Measurements from ENCODE around the gene TSPAN8.
"Not testable (repeated sequence)": the region's sequence is repeated elsewhere in the genome, so short reads cannot be mapped to it uniquely, and the experiment has no call there.

Gene TSPAN8

DNA sequence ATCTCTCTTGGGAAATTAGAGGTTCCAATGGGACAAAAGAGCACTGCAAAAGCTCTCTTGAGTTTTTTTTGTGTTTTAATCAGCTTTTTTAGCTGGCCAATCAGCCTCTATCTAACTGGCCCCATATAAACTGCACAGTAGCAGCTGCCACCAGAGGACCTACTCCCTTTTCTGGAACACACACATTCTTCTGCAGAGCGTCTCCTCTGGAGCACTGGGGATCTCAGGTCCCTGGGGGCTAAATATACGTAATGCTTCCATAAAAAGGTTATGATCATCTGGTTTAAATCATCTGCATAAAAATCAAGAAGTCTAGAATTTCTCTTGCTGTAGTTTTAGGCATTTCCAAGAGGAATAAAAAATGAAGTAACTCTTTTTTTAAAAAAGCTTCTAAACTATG, 32.3 kb downstream of the TSPAN8 start:
- Histone ChIP-seq H2BK12ac (ENCODE audit: low read length) (no peak overlapping the region), H2BK5ac (ENCODE audit: low read depth, low read length, poor library complexity) (no peak overlapping the region), H3K27ac (ENCODE audit: low read depth, low read length) (no peak overlapping the region), H3K4ac (ENCODE audit: low read depth, low read length) (no peak overlapping the region), H2AK5ac (ENCODE audit: low read length) (no peak overlapping the region), H3K18ac (ENCODE audit: low read length) (no peak overlapping the region), H3K9ac (ENCODE audit: low read length) (no peak overlapping the region), H3K4me1 (ENCODE audit: control insufficient read depth in 1 of 2, insufficient read depth in 2 of 2, low read length in 2 of 2) (no peaks in the 10 kb centered on the region), H2AFZ (ENCODE audit: insufficient read depth, low read length, poor library complexity) (no peak overlapping the region), H3K9me3 (ENCODE audit: insufficient read depth, low read depth, low read length) (no peaks in the 10 kb centered on the region), H3K27me3 (ENCODE audit: insufficient read depth, low read length) (no peaks in the 10 kb centered on the region), H3K4me3 (ENCODE audit: low read depth, low read length) (no peak overlapping the region), H4K8ac (ENCODE audit: low read depth, low read length) (no peak overlapping the region), H3K79me1 (ENCODE audit: low read length) (no peaks in the 10 kb centered on the region), H2BK120ac (ENCODE audit: insufficient read depth, low read length, poor library complexity) (no peak overlapping the region), H4K91ac (ENCODE audit: low read depth, low read length) (no peak overlapping the region), H3K14ac (ENCODE audit: low read length) (no peak overlapping the region), H3K36me3 (ENCODE audit: control insufficient read depth in 1 of 2, insufficient read depth in 2 of 2, low read length in 2 of 2) (no peaks in the 10 kb centered on the region), H3K23ac (ENCODE audit: low read length) (no peak overlapping the region), H4K12ac (ENCODE audit: low read depth, low read length) (no peak overlapping the region), H3K4me2 (ENCODE audit: low read length) (no peak overlapping the region), H3K79me2 (ENCODE audit: control insufficient read depth, insufficient read depth, low read length, poor library complexity) (no peaks in the 10 kb centered on the region)
- DNase-seq: no peak
- no CpG with 5 or more reads among the region's 2 CpGs for WGBS (ENCODE audit: extremely low coverage, insufficient coverage, insufficient read length)

DNA sequence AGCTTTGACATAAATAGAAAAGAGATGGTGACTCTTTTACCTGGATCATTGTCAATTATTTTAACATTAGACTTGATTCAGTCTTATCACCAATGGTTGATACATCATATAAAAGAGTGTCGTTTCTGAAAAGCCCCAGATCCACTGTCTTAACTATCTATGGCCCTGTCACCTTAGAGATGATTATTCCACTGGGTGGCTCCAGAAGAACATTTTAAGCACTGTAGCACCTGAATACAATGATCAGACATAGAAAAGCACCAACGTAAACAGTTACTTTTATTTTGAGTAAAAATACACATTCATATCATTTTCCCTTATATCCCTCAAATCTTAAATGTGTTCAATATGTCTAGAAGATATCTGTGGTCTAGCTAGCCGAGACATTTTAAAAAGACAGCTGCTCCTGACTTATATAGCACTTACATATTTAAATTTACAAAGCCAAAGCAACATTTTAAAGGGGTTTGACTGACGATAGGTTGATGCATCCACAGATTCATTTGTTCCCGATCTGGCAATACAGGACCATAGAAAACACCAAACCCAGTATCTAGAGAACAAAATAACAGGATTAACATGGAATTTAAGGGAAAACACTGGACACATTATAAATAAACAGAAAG, 32.9 kb downstream of the TSPAN8 start:
- H3K79me1 ChIP-seq (ENCODE audit: low read length): no peaks in the 10 kb centered on the region
- no peak overlapping the region for H2BK5ac ChIP-seq (ENCODE audit: low read depth, low read length, poor library complexity)
- DNase-seq: no peak
- no peak overlapping the region for H3K18ac ChIP-seq (ENCODE audit: low read length)
- no peak overlapping the region for H3K4me3 ChIP-seq (ENCODE audit: low read depth, low read length)
- WGBS (ENCODE audit: extremely low coverage, insufficient coverage, insufficient read length): no CpG with 5 or more reads among the region's 5 CpGs
- H3K36me3 ChIP-seq (ENCODE audit: control insufficient read depth in 1 of 2, insufficient read depth in 2 of 2, low read length in 2 of 2): no peaks in the 10 kb centered on the region
- H3K4ac ChIP-seq (ENCODE audit: low read depth, low read length): no peak overlapping the region
- H3K4me1 ChIP-seq (ENCODE audit: control insufficient read depth in 1 of 2, insufficient read depth in 2 of 2, low read length in 2 of 2): no peaks in the 10 kb centered on the region
- H2AFZ ChIP-seq (ENCODE audit: insufficient read depth, low read length, poor library complexity): no peak overlapping the region
- H3K9me3 ChIP-seq (ENCODE audit: insufficient read depth, low read depth, low read length): no peaks in the 10 kb centered on the region
- H3K9ac ChIP-seq (ENCODE audit: low read length): no peak overlapping the region
- no peak overlapping the region for H3K23ac ChIP-seq (ENCODE audit: low read length)
- no peak overlapping the region for H3K14ac ChIP-seq (ENCODE audit: low read length)
- H4K8ac ChIP-seq (ENCODE audit: low read depth, low read length): no peak overlapping the region
- H2BK12ac ChIP-seq (ENCODE audit: low read length): no peak overlapping the region
- H3K4me2 ChIP-seq (ENCODE audit: low read length): no peak overlapping the region
- no peaks in the 10 kb centered on the region for H3K27me3 ChIP-seq (ENCODE audit: insufficient read depth, low read length)
- H2AK5ac ChIP-seq (ENCODE audit: low read length): no peak overlapping the region
- H4K91ac ChIP-seq (ENCODE audit: low read depth, low read length): no peak overlapping the region
- H2BK120ac ChIP-seq (ENCODE audit: insufficient read depth, low read length, poor library complexity): no peak overlapping the region
- no peak overlapping the region for H3K27ac ChIP-seq (ENCODE audit: low read depth, low read length)
- H4K12ac ChIP-seq (ENCODE audit: low read depth, low read length): no peak overlapping the region
- H3K79me2 ChIP-seq (ENCODE audit: control insufficient read depth, insufficient read depth, low read length, poor library complexity): no peaks in the 10 kb centered on the region

DNA sequence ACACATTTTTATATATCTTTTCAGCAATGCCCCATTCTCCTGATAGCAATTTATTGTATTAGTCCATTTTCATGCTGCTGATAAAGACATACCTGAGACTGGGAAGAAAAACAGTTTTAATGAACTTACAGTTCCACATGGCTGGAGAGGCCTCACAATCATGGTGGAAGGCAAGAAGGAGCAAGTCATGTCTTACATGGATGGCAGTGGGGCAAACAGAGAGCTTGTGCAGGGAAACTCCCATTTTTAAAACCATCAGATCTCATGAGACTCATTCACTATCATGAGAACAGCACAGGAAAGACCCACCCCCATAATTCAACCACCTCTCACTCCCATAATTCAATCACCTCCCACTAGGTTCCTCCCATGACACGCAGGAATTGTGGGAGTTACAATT, 44.7 kb downstream of the TSPAN8 start:
- not testable (repeated sequence) for H3K18ac ChIP-seq (ENCODE audit: low read length); H4K91ac ChIP-seq (ENCODE audit: low read depth, low read length); H3K9me3 ChIP-seq (ENCODE audit: insufficient read depth, low read depth, low read length); H2BK120ac ChIP-seq (ENCODE audit: insufficient read depth, low read length, poor library complexity); H3K79me1 ChIP-seq (ENCODE audit: low read length); H2BK12ac ChIP-seq (ENCODE audit: low read length); H3K9ac ChIP-seq (ENCODE audit: low read length); H3K27ac ChIP-seq (ENCODE audit: low read depth, low read length); H3K4me2 ChIP-seq (ENCODE audit: low read length); H3K14ac ChIP-seq (ENCODE audit: low read length); H4K12ac ChIP-seq (ENCODE audit: low read depth, low read length); H3K27me3 ChIP-seq (ENCODE audit: insufficient read depth, low read length); H2AK5ac ChIP-seq (ENCODE audit: low read length); H3K36me3 ChIP-seq (ENCODE audit: control insufficient read depth in 1 of 2, insufficient read depth in 2 of 2, low read length in 2 of 2); DNase-seq; H2AFZ ChIP-seq (ENCODE audit: insufficient read depth, low read length, poor library complexity); H3K4me3 ChIP-seq (ENCODE audit: low read depth, low read length); H3K4ac ChIP-seq (ENCODE audit: low read depth, low read length); H3K23ac ChIP-seq (ENCODE audit: low read length); H3K79me2 ChIP-seq (ENCODE audit: control insufficient read depth, insufficient read depth, low read length, poor library complexity); H2BK5ac ChIP-seq (ENCODE audit: low read depth, low read length, poor library complexity); H3K4me1 ChIP-seq (ENCODE audit: control insufficient read depth in 1 of 2, insufficient read depth in 2 of 2, low read length in 2 of 2); H4K8ac ChIP-seq (ENCODE audit: low read depth, low read length)
- WGBS (ENCODE audit: extremely low coverage, insufficient coverage, insufficient read length): no CpG with 5 or more reads among the region's 1 CpG

DNA sequence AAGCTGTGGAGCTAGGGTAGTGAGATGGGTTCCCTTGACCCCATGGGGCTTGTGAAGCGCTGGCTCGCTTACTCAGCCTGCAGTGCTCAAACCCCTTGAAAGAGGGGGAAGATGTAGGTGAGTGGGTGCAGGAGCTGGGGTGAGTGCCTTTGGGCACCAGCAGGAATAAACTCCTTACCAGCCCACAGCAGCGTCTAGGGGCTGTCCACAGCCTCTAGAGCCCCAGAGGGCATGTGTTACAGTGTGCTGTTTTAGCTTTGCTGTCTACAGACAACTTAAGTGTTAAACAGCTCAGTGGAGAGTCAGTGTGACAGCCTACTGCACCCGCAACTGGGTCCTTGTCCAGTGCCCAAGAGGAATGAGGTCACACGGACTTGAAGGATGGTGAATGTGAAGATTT, 48.0 kb downstream of the TSPAN8 start:
- no peaks in the 10 kb centered on the region for H3K36me3 ChIP-seq (ENCODE audit: control insufficient read depth in 1 of 2, insufficient read depth in 2 of 2, low read length in 2 of 2)
- no peak overlapping the region for H3K23ac ChIP-seq (ENCODE audit: low read length)
- no peak overlapping the region for H2AFZ ChIP-seq (ENCODE audit: insufficient read depth, low read length, poor library complexity)
- H3K4me2 ChIP-seq (ENCODE audit: low read length): no peak overlapping the region
- H2BK5ac ChIP-seq (ENCODE audit: low read depth, low read length, poor library complexity): no peak overlapping the region
- H2BK120ac ChIP-seq (ENCODE audit: insufficient read depth, low read length, poor library complexity): no peak overlapping the region
- no peaks in the 10 kb centered on the region for H3K79me1 ChIP-seq (ENCODE audit: low read length)
- H3K4me1 ChIP-seq (ENCODE audit: control insufficient read depth in 1 of 2, insufficient read depth in 2 of 2, low read length in 2 of 2): no peaks in the 10 kb centered on the region
- H3K27me3 ChIP-seq (ENCODE audit: insufficient read depth, low read length): no peaks in the 10 kb centered on the region
- no peak for DNase-seq
- H3K4ac ChIP-seq (ENCODE audit: low read depth, low read length): no peak overlapping the region
- H3K79me2 ChIP-seq (ENCODE audit: control insufficient read depth, insufficient read depth, low read length, poor library complexity): no peaks in the 10 kb centered on the region
- no peak overlapping the region for H3K18ac ChIP-seq (ENCODE audit: low read length)
- peaks cover 6% of the 10 kb centered on the region for H3K9me3 ChIP-seq (ENCODE audit: insufficient read depth, low read depth, low read length)
- H2AK5ac ChIP-seq (ENCODE audit: low read length): no peak overlapping the region
- no peak overlapping the region for H3K4me3 ChIP-seq (ENCODE audit: low read depth, low read length)
- H4K91ac ChIP-seq (ENCODE audit: low read depth, low read length): no peak overlapping the region
- H2BK12ac ChIP-seq (ENCODE audit: low read length): no peak overlapping the region
- WGBS (ENCODE audit: extremely low coverage, insufficient coverage, insufficient read length): no CpG with 5 or more reads among the region's 5 CpGs
- H3K27ac ChIP-seq (ENCODE audit: low read depth, low read length): no peak overlapping the region
- H4K8ac ChIP-seq (ENCODE audit: low read depth, low read length): no peak overlapping the region
- no peak overlapping the region for H3K9ac ChIP-seq (ENCODE audit: low read length)
- H4K12ac ChIP-seq (ENCODE audit: low read depth, low read length): no peak overlapping the region
- no peak overlapping the region for H3K14ac ChIP-seq (ENCODE audit: low read length)

Data from trophoblast cell (in vitro differentiated cells and primary cell).